Measurements from ENCODE around the gene CNIH2. TPM values are rescaled to one million over a fixed set of nuclear protein-coding genes. Genes with fewer than 3 reads are reported as not detected.

Gene CNIH2
- total and polyA plus RNA-seq, 2 of the 13 experiments (the other 11 are each of a cell fraction or from before 2014, with no cell fraction given) = 0.60 to 0.69 TPM

- TF ChIP-seq ZNF263 (CRISPR knock-in tag; IDR thresholded peaks at IDR 0.05) (peak; percentile 44; the same call in 1 of the 2 replicates), ZMYM3 (CRISPR knock-in tag; IDR thresholded peaks at IDR 0.05) (no peak), KLF15 (CRISPR knock-in tag; IDR thresholded peaks at IDR 0.05; ENCODE audit: borderline replicate concordance) (no peak), ZNF577 (CRISPR knock-in tag; IDR thresholded peaks at IDR 0.05; ENCODE audit: borderline replicate concordance, low read depth) (no peak), HIC2 (CRISPR knock-in tag; IDR thresholded peaks at IDR 0.05; ENCODE audit: low read depth) (no peak), RFX1 (IDR thresholded peaks at IDR 0.05) (no peak), MLX (CRISPR knock-in tag; IDR thresholded peaks at IDR 0.05) (no peak), THAP8 (CRISPR knock-in tag; IDR thresholded peaks at IDR 0.05; ENCODE audit: borderline replicate concordance) (no peak), ZBTB43 (CRISPR knock-in tag; conservative IDR thresholded peaks at IDR 0.05) (peak; percentile 41; the same call in 1 of the 2 replicates), DBP (CRISPR knock-in tag; IDR thresholded peaks at IDR 0.05; ENCODE audit: not compliant biosample characterization) (peak; percentile 34), ZNF280D (CRISPR knock-in tag; IDR thresholded peaks at IDR 0.05) (0 out of 2 replicates have a peak, but pooled peaks have one; percentile 37), POLR2A (IDR thresholded peaks at IDR 0.05; ENCODE audit: insufficient read depth in 1 of 2, low read depth in 2 of 2, low read length in 2 of 2) (peak in 1 of 2 experiments; percentile 52; a peak in 1 of 4 replicates), ATRX (CRISPR knock-in tag; IDR thresholded peaks at IDR 0.05; ENCODE audit: borderline replicate concordance) (no peak), ZNF546 (CRISPR knock-in tag; conservative IDR thresholded peaks at IDR 0.05) (no peak), MAFG (CRISPR knock-in tag; IDR thresholded peaks at IDR 0.05) (no peak), LCORL (IDR thresholded peaks at IDR 0.05) (no peak), LCORL (CRISPR knock-in tag; IDR thresholded peaks at IDR 0.05) (peak; percentile 18; the same call in 1 of the 2 replicates), NFYC (CRISPR knock-in tag; IDR thresholded peaks at IDR 0.05) (no peak), FOXO1 (CRISPR knock-in tag; IDR thresholded peaks at IDR 0.05) (no peak), CCDC6 (CRISPR knock-in tag; IDR thresholded peaks at IDR 0.05) (no peak)
Measured at GRCh38 chr11:66267379-66268243, 10.4 kb upstream of the CNIH2 start (continued).

Data from HepG2 (cell line).